A673 (cell line): ENCODE results near the gene NCBP3. TPM values are rescaled to one million over a fixed set of nuclear protein-coding genes. Genes with fewer than 3 reads are reported as not detected.
"Not testable (repeated sequence)": the region's sequence is repeated elsewhere in the genome, so short reads cannot be mapped to it uniquely, and the experiment has no call there.

Experiments used
- BruUV-seq: library from RNA; stranded (reverse); fragments of 400-500 nt; replicated peaks from 2 replicates; lab custom pipeline; 2021; lab: Mats Ljungman, UMichigan
- CTCF ChIA-PET: fragments of 300-600 bp; sonication (Branson Sonifier 250); formaldehyde crosslinking; loops from one replicate; lab custom pipeline; 2022; ENCODE audit warnings: antibody characterized with exemption; lab: Charles Lee
- POLR2A ChIA-PET: fragments of 300-600 bp; sonication (Branson Sonifier 250); formaldehyde crosslinking; loops from one replicate; lab custom pipeline; 2022; ENCODE audit warnings: antibody characterized with exemption; ENCODE audit not compliant: low non-redundant PET; lab: Charles Lee
- DNase-seq: peaks from one replicate; pipeline ENCODE4 v3.0.0-alpha.2; 2015; ENCODE audit warnings: low spot score
- H3K27ac ChIP-seq: fragments of 200-600 bp; sonication (generic); 2 replicates; pipeline ENCODE4 v1.5.1; 2016; ENCODE audit warnings: mixed run types, low read depth, mild to moderate bottlenecking, mixed read lengths, antibody characterized with exemption, low read length; ENCODE audit not compliant: poor library complexity, severe bottlenecking
- H3K27me3 ChIP-seq: fragments of 200-600 bp; sonication (generic); replicated peaks from 2 replicates; pipeline ENCODE4 v1.6.1; 2017; ENCODE audit warnings: mixed run types, low read depth, mild to moderate bottlenecking, mixed read lengths, antibody characterized with exemption, low read length; ENCODE audit not compliant: insufficient read depth, poor library complexity
- H3K36me3 ChIP-seq: fragments of 200-600 bp; sonication (generic); 2 replicates; pipeline ENCODE4 v1.6.1; 2016; ENCODE audit warnings: mixed run types, mild to moderate bottlenecking, mixed read lengths, antibody characterized with exemption, low read length; ENCODE audit not compliant: insufficient read depth, poor library complexity, severe bottlenecking
- H3K4me1 ChIP-seq: fragments of 200-600 bp; sonication (generic); 2 replicates; pipeline ENCODE4 v1.6.1; 2017; ENCODE audit warnings: mixed run types, mild to moderate bottlenecking, mixed read lengths, antibody characterized with exemption, low read length; ENCODE audit not compliant: insufficient read depth, poor library complexity, severe bottlenecking
- H3K4me3 ChIP-seq: fragments of 200-600 bp; sonication (generic); 2 replicates; pipeline ENCODE4 v1.5.1; 2016; ENCODE audit warnings: low read depth, mixed run types, mild to moderate bottlenecking, mixed read lengths, low read length; ENCODE audit not compliant: poor library complexity, severe bottlenecking
- H3K9me3 ChIP-seq: fragments of 200-600 bp; sonication (generic); 2 replicates; pipeline ENCODE4 v1.6.1; 2016; ENCODE audit warnings: mixed run types, low read depth, mild to moderate bottlenecking, mixed read lengths, antibody characterized with exemption, low read length; ENCODE audit not compliant: poor library complexity, severe bottlenecking
- CTCF ChIP-seq: fragments of 300-800, 200-600 bp; sonication (generic); conservative IDR thresholded peaks from 2 replicates; pipeline ENCODE4 v1.5.1; 2017; ENCODE audit warnings: low read depth, mild to moderate bottlenecking, antibody characterized with exemption, low read length, moderate library complexity, mixed read lengths
- EZH2 ChIP-seq: fragments of 200-600 bp; sonication (generic); IDR thresholded peaks from 2 replicates; pipeline ENCODE4 v1.6.1; 2017; ENCODE audit warnings: borderline replicate concordance, low read depth, mild to moderate bottlenecking, mixed read lengths, antibody characterized with exemption, low read length; ENCODE audit not compliant: poor library complexity, severe bottlenecking
- intact Hi-C: fragments of 100-400 bp; cut with micrococcal nuclease; formaldehyde crosslinking; loops from one replicate; pipeline ENCODE4 v1.10.0; 2022; ENCODE audit not compliant: unreplicated experiment
- total RNA-seq: library from RNA; stranded (reverse); gene quantifications from 2 replicates; pipeline ENCODE4 v1.2.3, GENCODE V29; 2021

Gene NCBP3
- total RNA-seq, 1 experiment from 2014 or later, result 59.9 TPM

- ChIA-PET CTCF (no interaction called here), POLR2A (no interaction called here)
- Histone ChIP-seq H3K4me3 (no peak overlapping the region), H3K27me3 (no peaks in the 10 kb centered on the region), H3K4me1 (no peaks in the 10 kb centered on the region), H3K36me3 (no peaks in the 10 kb centered on the region), H3K9me3 (no peaks in the 10 kb centered on the region), H3K27ac (no peak overlapping the region)
- DNase-seq, result no peak
- no peak for TF ChIP-seq EZH2
- BruUV-seq, result no TSS peak
- intact Hi-C loops, result loop anchor here (10.0 kb wide), 1 partner anchor 144 kb away; no protein-coding TSS in a partner anchor
Observed at GRCh38 chr17:3860939-3861700, 15.1 kb upstream of the NCBP3 start.

- H3K27ac ChIP-seq, result no peak overlapping the region
- no peak for DNase-seq
- TF ChIP-seq CTCF (no peak), EZH2 (no peak)
- H3K36me3 ChIP-seq, result no peaks in the 10 kb centered on the region
- H3K4me3 ChIP-seq, result no peak overlapping the region
- intact Hi-C loops, result loop anchor here (10.0 kb wide), 1 partner anchor 145 kb away; no protein-coding TSS in a partner anchor
- CTCF ChIA-PET, result interaction anchor here (0.7 to 1.3 kb wide), 2 partner anchors 14 to 122 kb away, joined by 3 read pairs; partner anchors contain the start of gene NCBP3
- no peaks in the 10 kb centered on the region for H3K27me3 ChIP-seq
- no peaks in the 10 kb centered on the region for H3K4me1 ChIP-seq
- BruUV-seq, result no TSS peak
- POLR2A ChIA-PET, result no interaction called here
- no peaks in the 10 kb centered on the region for H3K9me3 ChIP-seq
Observed at GRCh38 chr17:3859940-3860339, 13.9 kb upstream of the NCBP3 start.

GRCh38 chr17:3857261-3858105, 11.4 kb upstream of the NCBP3 start:
- Histone ChIP-seq H3K36me3 (no peaks in the 10 kb centered on the region), H3K27me3 (no peaks in the 10 kb centered on the region), H3K4me3 (no peak overlapping the region), H3K4me1 (no peaks in the 10 kb centered on the region), H3K27ac (no peak overlapping the region), H3K9me3 (no peaks in the 10 kb centered on the region)
- CTCF ChIA-PET, result interaction anchor here (1.9 kb wide), 1 partner anchor 11 kb away, joined by 8 read pairs; no protein-coding TSS in a partner anchor
- TF ChIP-seq EZH2, result no peak
- no peak for TF ChIP-seq CTCF
- DNase-seq, result no peak
- POLR2A ChIA-PET, result no interaction called here
- intact Hi-C loops, result no loop called here
- BruUV-seq, result no TSS peak

- H3K27ac ChIP-seq, H3K9me3 ChIP-seq, H3K4me3 ChIP-seq, CTCF ChIA-PET, BruUV-seq, intact Hi-C loops, POLR2A ChIA-PET, H3K36me3 ChIP-seq, H3K27me3 ChIP-seq, H3K4me1 ChIP-seq, DNase-seq: not testable (repeated sequence)
Observed at GRCh38 chr17:3854204-3854603, 8.2 kb upstream of the NCBP3 start.
